Eye (tissue), 1 donor: ENCODE measurements around the gene SRF.
A peak's percentile ranks its signal among the peaks of the same experiment; 100 is the strongest.

Experiments used
- DNase-seq: peaks from one replicate; pipeline ENCODE4 v3.0.0-alpha.2; 2015

SRF gene

GRCh38 chr6:43147691-43148477, 23.2 kb upstream of the SRF start:
- DNase-seq: no peak

- DNase-seq: no peak
Measured at GRCh38 chr6:43149265-43149664, 21.8 kb upstream of the SRF start.

- DNase-seq: no peak
Measured at GRCh38 chr6:43150051-43150751, 20.9 kb upstream of the SRF start.

GRCh38 chr6:43159599-43159998, 11.5 kb upstream of the SRF start:
- DNase-seq: no peak

DNA sequence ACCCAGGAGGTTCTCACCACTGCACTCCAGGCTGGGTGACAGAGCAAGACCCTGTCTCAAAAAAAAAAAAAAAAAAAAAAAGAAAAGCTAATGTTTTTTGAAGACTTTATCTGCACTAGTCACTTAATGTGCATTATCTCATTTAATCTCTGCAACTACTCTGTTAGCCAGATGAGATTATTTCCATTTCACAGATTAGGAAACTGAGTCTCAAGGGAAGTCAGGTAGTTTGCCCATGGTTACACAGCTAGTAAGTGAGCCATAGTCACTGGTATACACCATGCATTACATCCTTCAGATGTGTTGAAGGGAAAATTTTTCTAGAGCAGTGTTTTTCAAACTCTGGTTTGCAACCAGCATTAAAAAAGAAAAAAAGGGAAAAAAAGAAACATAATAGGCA, 7.2 kb upstream of the SRF start:
- DNase-seq: no peak

DNA sequence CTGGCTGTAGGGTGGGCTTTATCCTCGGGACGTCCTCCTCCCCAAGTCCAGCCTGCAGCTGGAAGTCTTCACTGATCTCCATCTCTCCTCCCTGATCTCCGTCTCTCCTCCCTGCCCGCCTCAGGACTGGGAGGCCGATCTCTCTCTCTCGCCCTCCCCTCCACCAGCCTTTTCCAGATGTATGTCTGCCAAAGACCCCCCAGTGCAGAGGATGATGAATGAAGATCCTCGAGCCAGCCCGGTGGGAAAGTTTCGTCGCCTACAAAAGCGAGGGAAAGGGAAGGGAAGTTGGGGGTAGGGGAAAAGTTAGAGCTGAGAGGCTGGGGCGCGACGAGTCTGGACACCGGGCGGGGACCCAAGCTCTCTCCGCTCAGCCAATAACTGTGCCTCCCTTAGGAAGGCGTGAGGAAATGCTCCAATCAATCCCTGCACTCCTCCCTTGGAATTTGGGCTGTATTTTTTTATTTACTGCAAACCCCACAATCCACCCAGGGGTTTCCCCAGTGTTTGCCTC, 595 bp upstream of the SRF start:
- no peak for DNase-seq

DNA sequence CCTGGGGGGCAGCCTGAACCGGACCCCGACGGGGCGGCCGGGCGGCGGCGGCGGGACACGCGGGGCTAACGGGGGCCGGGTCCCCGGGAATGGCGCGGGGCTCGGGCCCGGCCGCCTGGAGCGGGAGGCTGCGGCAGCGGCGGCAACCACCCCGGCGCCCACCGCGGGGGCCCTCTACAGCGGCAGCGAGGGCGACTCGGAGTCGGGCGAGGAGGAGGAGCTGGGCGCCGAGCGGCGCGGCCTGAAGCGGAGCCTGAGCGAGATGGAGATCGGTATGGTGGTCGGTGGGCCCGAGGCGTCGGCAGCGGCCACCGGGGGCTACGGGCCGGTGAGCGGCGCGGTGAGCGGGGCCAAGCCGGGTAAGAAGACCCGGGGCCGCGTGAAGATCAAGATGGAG, 636 bp downstream of the SRF start:
- no peak for DNase-seq

DNA sequence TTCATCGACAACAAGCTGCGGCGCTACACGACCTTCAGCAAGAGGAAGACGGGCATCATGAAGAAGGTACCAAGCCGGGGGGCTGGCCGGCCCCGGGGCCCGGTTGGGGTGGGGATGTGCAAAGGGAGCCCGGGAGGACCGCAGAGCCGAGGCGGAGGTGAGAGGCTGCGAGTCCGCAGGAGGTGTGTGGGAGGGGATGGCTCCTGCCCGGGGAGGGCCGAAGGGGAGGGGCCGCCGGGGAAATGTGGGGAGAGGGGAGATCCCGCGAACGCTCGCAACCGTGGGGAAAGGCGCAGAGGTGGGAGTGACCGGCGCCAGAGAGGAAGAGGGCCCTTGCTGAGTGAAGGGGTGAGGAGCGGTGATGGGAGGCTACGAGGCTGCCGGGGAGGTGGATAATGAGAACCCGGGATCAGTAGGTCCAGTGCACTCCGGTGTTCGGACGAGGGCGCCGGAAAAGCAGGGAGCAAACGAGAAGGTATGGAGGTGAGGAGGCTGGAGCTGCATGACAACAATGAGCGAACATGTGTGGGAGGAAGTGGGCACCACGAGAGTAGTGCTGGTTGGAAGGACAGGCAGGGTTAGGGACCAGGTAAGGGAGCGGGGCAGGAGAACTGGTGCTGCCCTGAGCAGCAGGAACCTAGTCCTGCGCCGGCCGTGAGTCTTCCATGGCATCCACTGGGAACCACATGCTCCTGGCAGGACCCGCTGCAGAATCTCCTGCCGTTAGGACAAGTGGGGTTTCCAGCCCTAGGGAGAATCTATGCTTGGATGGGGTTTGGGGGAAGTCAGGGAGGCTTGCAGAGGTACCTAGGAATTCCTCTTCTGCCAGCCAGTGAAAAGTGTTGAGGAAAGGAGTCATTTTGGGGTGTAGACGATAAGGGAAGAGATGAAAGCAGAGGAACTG, 1.3 kb downstream of the SRF start:
- DNase-seq: peak; percentile 71

DNA sequence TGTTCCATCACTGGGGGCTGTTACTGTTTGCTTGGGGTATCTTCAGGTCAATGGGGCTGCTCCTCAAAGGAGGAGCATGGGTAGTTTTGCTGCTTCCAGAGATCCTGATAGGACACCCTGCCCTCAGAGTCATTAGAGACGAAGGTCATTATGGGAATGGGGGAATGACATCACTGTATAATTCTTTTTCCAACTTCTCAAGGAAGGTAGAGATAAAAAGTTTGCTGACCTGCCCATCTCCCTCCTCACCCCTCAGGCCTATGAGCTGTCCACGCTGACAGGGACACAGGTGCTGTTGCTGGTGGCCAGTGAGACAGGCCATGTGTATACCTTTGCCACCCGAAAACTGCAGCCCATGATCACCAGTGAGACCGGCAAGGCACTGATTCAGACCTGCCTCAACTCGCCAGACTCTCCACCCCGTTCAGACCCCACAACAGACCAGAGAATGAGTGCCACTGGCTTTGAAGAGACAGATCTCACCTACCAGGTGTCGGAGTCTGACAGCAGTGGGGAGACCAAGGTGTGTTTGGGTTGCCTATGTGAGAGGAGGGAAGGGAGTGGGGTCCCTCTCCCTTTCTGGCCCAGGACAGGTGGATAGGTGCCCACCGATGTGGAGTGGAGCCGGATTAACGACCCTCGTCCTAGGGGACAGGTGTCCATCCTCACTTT, 2.7 kb downstream of the SRF start:
- no peak for DNase-seq

DNA sequence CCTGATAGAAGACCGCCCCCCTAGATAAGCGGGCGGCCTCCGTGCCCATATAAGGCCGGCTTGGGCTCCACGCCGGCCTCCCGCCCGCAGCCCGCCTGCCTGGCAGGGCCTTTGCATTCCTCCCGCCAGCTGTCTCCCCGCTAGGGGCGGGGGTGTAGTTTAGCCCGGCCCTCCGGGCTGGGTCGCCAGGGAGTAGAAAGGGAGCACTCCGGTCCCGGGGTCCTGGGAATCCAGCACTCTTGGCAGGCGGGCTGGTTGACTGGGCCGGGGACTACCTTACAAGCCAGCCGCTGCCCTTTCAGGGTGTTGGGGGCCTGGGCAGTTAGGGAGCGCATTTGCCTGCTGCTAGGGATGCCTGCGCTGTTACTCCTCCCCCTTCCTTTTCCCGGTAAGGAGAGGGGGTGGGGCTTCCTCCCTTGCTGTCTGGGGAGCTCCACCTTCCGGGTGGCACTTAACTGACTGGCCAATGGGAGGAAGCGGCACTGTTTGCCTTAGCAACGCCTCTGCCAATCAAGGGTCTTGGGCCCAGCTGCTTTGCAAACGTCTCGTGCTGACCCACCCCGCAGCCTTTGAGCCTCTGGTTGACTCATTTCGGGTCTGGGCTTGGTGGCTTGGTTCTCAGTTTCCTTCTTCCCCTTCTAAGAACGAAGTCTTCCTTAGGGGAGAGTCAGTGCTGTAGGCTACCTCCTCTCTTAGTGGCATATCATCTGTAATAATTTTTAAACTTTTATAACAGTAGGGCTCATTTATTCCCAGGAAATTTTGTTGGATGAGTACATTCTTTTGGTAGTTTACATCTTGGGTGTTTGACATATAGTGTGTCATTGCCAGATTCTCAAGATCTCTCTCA, 3.4 kb downstream of the SRF start:
- DNase-seq: peak; percentile 98

DNA sequence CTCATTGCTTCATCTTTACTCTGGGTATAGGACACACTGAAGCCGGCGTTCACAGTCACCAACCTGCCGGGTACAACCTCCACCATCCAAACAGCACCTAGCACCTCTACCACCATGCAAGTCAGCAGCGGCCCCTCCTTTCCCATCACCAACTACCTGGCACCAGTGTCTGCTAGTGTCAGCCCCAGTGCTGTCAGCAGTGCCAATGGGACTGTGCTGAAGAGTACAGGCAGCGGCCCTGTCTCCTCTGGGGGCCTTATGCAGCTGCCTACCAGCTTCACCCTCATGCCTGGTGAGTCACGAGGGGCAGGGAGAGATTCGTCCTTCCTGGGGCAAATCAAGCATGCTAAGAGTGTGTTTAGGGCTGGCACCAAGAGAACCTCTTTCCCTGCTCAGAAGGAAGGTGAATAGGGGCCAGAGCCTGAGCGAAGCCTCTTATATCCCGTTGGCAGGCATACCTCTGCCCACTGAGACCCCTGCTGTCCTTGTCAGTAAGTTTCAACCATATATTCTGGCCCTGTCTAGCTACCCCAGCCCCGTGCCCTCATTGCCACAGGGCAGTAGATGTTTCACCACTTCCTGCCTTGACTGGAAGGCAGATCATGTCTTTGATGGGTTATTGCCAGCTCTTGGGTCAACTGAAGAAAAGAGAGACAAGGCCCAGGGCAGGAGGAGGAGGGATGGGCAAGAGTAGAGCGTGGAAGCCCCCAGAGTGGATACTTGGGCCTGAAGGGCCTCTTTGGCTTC, 4.8 kb downstream of the SRF start:
- no peak for DNase-seq

GRCh38 chr6:43176423-43176786, 5.3 kb downstream of the SRF start:
- no peak for DNase-seq

DNA sequence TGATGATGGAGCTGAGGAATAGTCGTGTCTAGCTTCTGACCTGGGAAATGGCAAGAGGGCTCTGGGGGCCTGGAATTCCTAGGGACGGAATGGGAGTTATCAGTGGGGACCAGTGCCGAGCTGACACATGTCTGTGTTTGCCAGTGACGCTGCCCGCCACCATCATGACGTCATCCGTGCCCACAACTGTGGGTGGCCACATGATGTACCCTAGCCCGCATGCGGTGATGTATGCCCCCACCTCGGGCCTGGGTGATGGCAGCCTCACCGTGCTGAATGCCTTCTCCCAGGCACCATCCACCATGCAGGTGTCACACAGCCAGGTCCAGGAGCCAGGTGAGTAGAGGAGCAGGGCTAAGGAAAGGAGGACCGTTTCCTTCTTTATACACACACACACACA, 7.1 kb downstream of the SRF start:
- no peak for DNase-seq

- no peak for DNase-seq
Measured at GRCh38 chr6:43178951-43179830, 8.1 kb downstream of the SRF start.

DNA sequence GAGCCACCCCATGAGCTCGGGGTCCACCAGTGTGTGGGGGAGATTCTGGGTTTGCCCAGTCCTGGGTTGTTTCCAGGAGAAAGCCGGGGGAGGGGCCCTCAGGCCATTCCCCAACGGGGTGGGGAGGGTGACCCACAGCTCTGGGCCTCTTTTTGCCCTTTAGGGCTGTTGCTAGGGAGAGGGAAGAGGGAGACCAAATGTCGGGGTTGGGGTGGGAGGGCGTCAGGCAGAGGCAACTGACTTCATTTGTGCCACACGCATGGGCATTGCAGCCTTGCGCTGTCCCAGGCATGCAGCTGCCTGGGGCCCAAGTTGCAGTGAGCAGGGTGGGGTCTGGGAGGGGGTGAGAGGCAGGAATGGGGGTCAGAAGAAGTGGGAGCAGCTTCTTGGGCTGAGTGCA, 9.0 kb downstream of the SRF start:
- DNase-seq: no peak

- peak; percentile 25 for DNase-seq
Measured at GRCh38 chr6:43180985-43181384, 9.9 kb downstream of the SRF start.

DNA sequence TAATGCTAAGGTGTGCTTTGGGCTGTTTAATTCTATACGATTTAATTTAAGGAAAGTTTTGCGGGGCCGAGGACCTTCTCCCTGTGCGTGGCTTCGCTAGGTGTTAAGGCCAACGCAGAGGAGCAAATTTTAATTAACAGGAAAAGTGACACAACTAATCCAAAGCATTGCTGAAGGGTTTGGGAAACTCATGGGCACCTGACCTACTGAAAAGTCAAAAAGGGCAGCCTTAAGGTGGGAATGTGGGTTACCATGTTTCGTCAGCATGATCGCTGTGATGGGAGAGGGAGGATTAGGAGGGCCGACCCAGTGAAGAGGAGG, 10.5 kb downstream of the SRF start:
- no peak for DNase-seq

- DNase-seq: peak; percentile 91
Measured at GRCh38 chr6:43181942-43182860, 11.1 kb downstream of the SRF start, which contains the start of gene CUL9. CUL9 (plus strand) TSS chr6:43182196; CDS start chr6:43184311, 2,115 bp downstream.

DNA sequence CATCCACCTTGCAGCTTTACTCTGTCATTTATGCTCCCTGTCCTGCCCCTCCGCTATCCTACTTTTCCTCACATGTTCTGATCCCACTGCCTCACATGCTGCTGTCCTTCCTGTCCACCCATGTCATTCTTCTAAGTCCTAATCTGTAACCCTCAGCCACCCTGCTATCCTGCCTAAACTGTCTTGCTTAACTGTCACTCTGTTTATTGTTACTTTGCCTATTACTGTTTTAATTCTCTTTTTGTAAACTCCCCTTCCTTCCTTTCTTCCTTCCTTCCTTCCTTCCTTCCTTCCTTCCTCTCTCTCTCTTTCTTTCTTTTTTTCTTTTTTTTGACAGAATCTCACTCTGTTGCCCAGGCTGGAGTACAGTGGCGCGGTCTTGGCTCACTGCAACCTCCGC, 12.4 kb downstream of the SRF start:
- DNase-seq: no peak
